ENCODE results near the gene SLC7A5.
A peak's percentile ranks its signal among the peaks of the same experiment; 100 is the strongest.
"Not testable (repeated sequence)": the region's sequence is repeated elsewhere in the genome, so short reads cannot be mapped to it uniquely, and the experiment has no call there.

Gene SLC7A5

GRCh38 chr16:87869061-87869878, at the start of gene SLC7A5:
Gene SLC7A5 (minus strand): TSS chr16:87869507. CDS start chr16:87869422, 85 bp downstream.
- H3K4me1 ChIP-seq (ENCODE audit: low read depth, poor library complexity, severe bottlenecking), result peaks cover 30% of the 10 kb centered on the region
- peak within 1 kb of the TSS; percentile 67 for H3K9ac ChIP-seq
- H3K79me2 ChIP-seq (ENCODE audit: insufficient read depth, low read depth), result peaks cover 48% of the 10 kb centered on the region
- peaks cover 26% of the 10 kb centered on the region for H4K20me1 ChIP-seq (ENCODE audit: insufficient read depth)
- not testable (repeated sequence) for H2AFZ ChIP-seq (ENCODE audit: low read depth); H3K27me3 ChIP-seq (ENCODE audit: insufficient read depth, low read depth); H3K36me3 ChIP-seq (ENCODE audit: insufficient read depth); H3K4me3 ChIP-seq (IDR thresholded peaks at IDR 0.05; ENCODE audit: insufficient read depth, low read depth, low read length)
- H3K4me2 ChIP-seq, result peak within 1 kb of the TSS; percentile 92
- peak within 1 kb of the TSS; percentile 65 for H3K27ac ChIP-seq

GRCh38 chr16:87918338-87918737, 49.0 kb upstream of the SLC7A5 start:
- no peaks in the 10 kb centered on the region for H3K79me2 ChIP-seq (ENCODE audit: insufficient read depth, low read depth)
- TF ChIP-seq, protein P1, sequence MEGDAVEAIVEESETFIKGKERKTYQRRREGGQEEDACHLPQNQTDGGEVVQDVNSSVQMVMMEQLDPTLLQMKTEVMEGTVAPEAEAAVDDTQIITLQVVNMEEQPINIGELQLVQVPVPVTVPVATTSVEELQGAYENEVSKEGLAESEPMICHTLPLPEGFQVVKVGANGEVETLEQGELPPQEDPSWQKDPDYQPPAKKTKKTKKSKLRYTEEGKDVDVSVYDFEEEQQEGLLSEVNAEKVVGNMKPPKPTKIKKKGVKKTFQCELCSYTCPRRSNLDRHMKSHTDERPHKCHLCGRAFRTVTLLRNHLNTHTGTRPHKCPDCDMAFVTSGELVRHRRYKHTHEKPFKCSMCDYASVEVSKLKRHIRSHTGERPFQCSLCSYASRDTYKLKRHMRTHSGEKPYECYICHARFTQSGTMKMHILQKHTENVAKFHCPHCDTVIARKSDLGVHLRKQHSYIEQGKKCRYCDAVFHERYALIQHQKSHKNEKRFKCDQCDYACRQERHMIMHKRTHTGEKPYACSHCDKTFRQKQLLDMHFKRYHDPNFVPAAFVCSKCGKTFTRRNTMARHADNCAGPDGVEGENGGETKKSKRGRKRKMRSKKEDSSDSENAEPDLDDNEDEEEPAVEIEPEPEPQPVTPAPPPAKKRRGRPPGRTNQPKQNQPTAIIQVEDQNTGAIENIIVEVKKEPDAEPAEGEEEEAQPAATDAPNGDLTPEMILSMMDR (conservative IDR thresholded peaks at IDR 0.05; ENCODE audit: low read depth, low read length), result no peak
- H3K27me3 ChIP-seq (ENCODE audit: insufficient read depth, low read depth), result peaks cover 48% of the 10 kb centered on the region
- no peaks in the 10 kb centered on the region for H3K4me1 ChIP-seq (ENCODE audit: low read depth, poor library complexity, severe bottlenecking)
- H3K27ac ChIP-seq, result no peak overlapping the region
- H3K4me2 ChIP-seq, result no peak overlapping the region
- H3K9ac ChIP-seq, result no peak overlapping the region
- H3K36me3 ChIP-seq (ENCODE audit: insufficient read depth), result no peaks in the 10 kb centered on the region
- no peak overlapping the region for H3K4me3 ChIP-seq (IDR thresholded peaks at IDR 0.05; ENCODE audit: insufficient read depth, low read depth, low read length)
- H4K20me1 ChIP-seq (ENCODE audit: insufficient read depth), result no peaks in the 10 kb centered on the region
- no peak overlapping the region for H2AFZ ChIP-seq (ENCODE audit: low read depth)

DNA sequence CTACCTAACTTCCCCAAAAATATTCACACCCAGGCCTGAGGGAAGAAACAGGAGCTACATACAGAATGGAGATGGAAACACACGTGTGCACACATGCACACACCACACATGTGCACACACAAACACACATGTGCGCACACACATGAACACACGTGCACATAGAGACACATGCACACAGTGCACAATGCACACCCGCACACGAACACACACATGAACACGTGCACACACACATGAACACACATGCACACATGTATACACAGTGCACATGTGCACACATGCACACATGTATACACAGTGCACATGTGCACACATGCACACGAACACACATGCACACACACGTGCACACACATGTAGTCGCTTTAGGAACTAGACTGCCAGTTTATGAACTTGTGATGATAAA, 48.2 kb upstream of the SLC7A5 start:
- Histone ChIP-seq H3K27ac (no peak overlapping the region), H2AFZ (ENCODE audit: low read depth) (no peak overlapping the region), H3K4me2 (no peak overlapping the region), H3K27me3 (ENCODE audit: insufficient read depth, low read depth) (peaks cover 45% of the 10 kb centered on the region), H3K36me3 (ENCODE audit: insufficient read depth) (no peaks in the 10 kb centered on the region), H4K20me1 (ENCODE audit: insufficient read depth) (no peaks in the 10 kb centered on the region), H3K9ac (no peak overlapping the region), H3K79me2 (ENCODE audit: insufficient read depth, low read depth) (no peaks in the 10 kb centered on the region), H3K4me1 (ENCODE audit: low read depth, poor library complexity, severe bottlenecking) (no peaks in the 10 kb centered on the region), H3K4me3 (IDR thresholded peaks at IDR 0.05; ENCODE audit: insufficient read depth, low read depth, low read length) (no peak overlapping the region)
- TF ChIP-seq, protein P1 (conservative IDR thresholded peaks at IDR 0.05; ENCODE audit: low read depth, low read length), result no peak

DNA sequence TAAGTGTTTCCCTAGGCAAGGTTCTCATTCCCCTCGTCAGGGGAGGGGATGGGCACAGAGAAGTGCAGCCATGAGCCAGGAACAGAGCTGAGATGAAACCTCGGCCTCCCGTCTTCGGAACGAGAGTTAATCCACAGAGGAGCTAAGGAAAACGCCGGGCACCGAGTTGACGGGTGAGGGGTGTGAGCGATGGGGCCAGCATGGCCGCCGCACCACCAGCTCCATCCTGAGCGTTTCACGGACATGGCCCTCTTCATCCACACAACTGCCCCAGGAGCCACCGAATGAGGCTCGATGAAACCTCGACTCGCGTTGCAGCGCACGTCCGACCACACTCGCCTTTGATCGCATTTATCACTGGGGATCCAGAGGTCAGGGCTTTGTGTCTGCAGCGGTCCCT, 45.5 kb upstream of the SLC7A5 start:
- Histone ChIP-seq H3K4me3 (IDR thresholded peaks at IDR 0.05; ENCODE audit: insufficient read depth, low read depth, low read length) (no peak overlapping the region), H4K20me1 (ENCODE audit: insufficient read depth) (no peaks in the 10 kb centered on the region), H3K4me1 (ENCODE audit: low read depth, poor library complexity, severe bottlenecking) (no peaks in the 10 kb centered on the region), H3K79me2 (ENCODE audit: insufficient read depth, low read depth) (no peaks in the 10 kb centered on the region), H3K27ac (no peak overlapping the region), H3K36me3 (ENCODE audit: insufficient read depth) (no peaks in the 10 kb centered on the region), H3K9ac (no peak overlapping the region), H3K4me2 (no peak overlapping the region), H3K27me3 (ENCODE audit: insufficient read depth, low read depth) (peaks cover 40% of the 10 kb centered on the region), H2AFZ (ENCODE audit: low read depth) (no peak overlapping the region)
- TF ChIP-seq, protein P1 (conservative IDR thresholded peaks at IDR 0.05; ENCODE audit: low read depth, low read length), result no peak

- H3K4me2 ChIP-seq; H3K4me3 ChIP-seq (IDR thresholded peaks at IDR 0.05; ENCODE audit: insufficient read depth, low read depth, low read length); H3K79me2 ChIP-seq (ENCODE audit: insufficient read depth, low read depth); H3K36me3 ChIP-seq (ENCODE audit: insufficient read depth); H3K27ac ChIP-seq; H3K9ac ChIP-seq; H3K4me1 ChIP-seq (ENCODE audit: low read depth, poor library complexity, severe bottlenecking); H4K20me1 ChIP-seq (ENCODE audit: insufficient read depth); H2AFZ ChIP-seq (ENCODE audit: low read depth): not testable (repeated sequence)
- H3K27me3 ChIP-seq (ENCODE audit: insufficient read depth, low read depth), result peaks cover 43% of the 10 kb centered on the region
Measured at GRCh38 chr16:87914021-87914725, 44.9 kb upstream of the SLC7A5 start.

DNA sequence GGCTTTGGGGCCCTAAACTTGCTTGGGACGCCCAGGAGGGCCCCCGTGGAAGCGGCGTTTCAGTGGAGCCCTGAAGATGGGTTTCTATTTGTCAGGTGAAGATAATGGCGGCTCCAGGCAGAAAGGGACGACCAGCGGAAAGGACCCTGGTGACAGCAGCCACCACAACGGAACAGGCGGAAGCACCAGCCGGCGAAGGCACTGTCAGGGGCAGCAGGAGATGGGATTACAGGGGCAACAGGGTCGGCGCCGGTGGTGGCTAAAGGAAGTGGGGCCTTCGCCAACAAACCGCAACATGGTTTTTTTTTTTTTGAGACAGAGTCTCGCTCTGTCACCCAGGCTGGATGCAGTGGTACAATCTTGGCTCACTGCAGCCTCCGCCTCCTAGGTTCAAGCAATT, 43.4 kb upstream of the SLC7A5 start:
- not testable (repeated sequence) for H4K20me1 ChIP-seq (ENCODE audit: insufficient read depth); H3K27ac ChIP-seq; H2AFZ ChIP-seq (ENCODE audit: low read depth); H3K4me2 ChIP-seq; H3K9ac ChIP-seq; H3K79me2 ChIP-seq (ENCODE audit: insufficient read depth, low read depth); H3K4me1 ChIP-seq (ENCODE audit: low read depth, poor library complexity, severe bottlenecking); H3K4me3 ChIP-seq (IDR thresholded peaks at IDR 0.05; ENCODE audit: insufficient read depth, low read depth, low read length); H3K36me3 ChIP-seq (ENCODE audit: insufficient read depth)
- peaks cover 36% of the 10 kb centered on the region; the same call in 1 of the 2 replicates for H3K27me3 ChIP-seq (ENCODE audit: insufficient read depth, low read depth)

DNA sequence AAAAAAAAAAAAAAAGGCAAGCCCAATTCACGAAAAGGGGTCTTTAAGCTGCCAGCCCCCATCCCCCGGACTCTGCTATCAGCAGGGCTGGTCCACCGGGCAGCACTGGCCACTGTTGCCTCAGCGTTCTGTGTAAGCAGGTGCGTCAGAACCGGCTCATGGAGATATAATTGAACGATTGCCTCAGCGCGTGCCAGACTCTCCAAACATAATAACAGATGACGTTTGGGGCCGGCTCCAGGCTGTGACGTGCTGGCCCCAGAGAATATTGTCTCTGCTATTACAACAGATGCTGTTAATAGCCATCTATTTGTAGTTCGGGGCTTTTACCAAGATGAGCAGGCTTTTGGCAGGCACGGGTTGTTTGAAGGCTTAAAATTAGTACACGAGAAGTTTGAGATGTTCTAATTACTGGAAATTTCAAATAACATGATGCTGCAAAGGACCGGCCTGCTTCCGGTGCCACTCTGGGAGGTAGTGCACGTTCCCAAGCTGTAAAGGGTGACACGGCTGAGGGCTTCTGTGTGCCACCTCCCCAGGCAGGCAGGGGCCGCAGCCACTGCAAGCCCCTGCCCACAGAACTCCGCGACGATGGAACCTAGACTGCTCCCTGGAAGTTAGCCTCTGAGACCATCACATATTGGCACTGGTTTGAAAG, 41.9 kb upstream of the SLC7A5 start:
- H3K36me3 ChIP-seq (ENCODE audit: insufficient read depth); H3K27ac ChIP-seq; H2AFZ ChIP-seq (ENCODE audit: low read depth); H3K4me3 ChIP-seq (IDR thresholded peaks at IDR 0.05; ENCODE audit: insufficient read depth, low read depth, low read length); H3K4me2 ChIP-seq; H3K79me2 ChIP-seq (ENCODE audit: insufficient read depth, low read depth); H3K4me1 ChIP-seq (ENCODE audit: low read depth, poor library complexity, severe bottlenecking); H4K20me1 ChIP-seq (ENCODE audit: insufficient read depth); H3K9ac ChIP-seq: not testable (repeated sequence)
- H3K27me3 ChIP-seq (ENCODE audit: insufficient read depth, low read depth), result peaks cover 41% of the 10 kb centered on the region; the same call in 1 of the 2 replicates

All from KMS-11 (cell line).